ENCODE data around the gene ENTPD6. TPM values are rescaled to one million over a fixed set of nuclear protein-coding genes. Genes with fewer than 3 reads are reported as not detected.

Gene ENTPD6
- total and polyA plus RNA-seq, 2 of the 4 experiments (the other 2 are of a cell fraction), result 61.1 to 98.6 TPM

GRCh38 chr20:25158043-25158442 lies 37.5 kb upstream of the ENTPD6 start:
- Histone ChIP-seq H3K18ac (ENCODE audit: low read depth, low read length) (no peak overlapping the region), H2BK5ac (ENCODE audit: low read depth, low read length, poor library complexity, severe bottlenecking) (no peak overlapping the region), H3K23ac (ENCODE audit: low read depth, low read length) (no peak overlapping the region), H3K4me2 (ENCODE audit: low read depth, low read length) (no peak overlapping the region), H2BK15ac (ENCODE audit: low read depth, low read length) (no peak overlapping the region), H4K91ac (ENCODE audit: insufficient read depth, low read depth, low read length) (no peak overlapping the region), H2BK20ac (ENCODE audit: low read depth, low read length) (no peak overlapping the region), H3K4ac (ENCODE audit: low read depth, low read length) (no peak overlapping the region), H3K27me3 (ENCODE audit: control insufficient read depth, insufficient read depth, low read length) (peaks cover 8% of the 10 kb centered on the region), H3K27ac (ENCODE audit: insufficient read depth, low read length) (no peak overlapping the region), H4K20me1 (ENCODE audit: insufficient read depth, low read length) (no peaks in the 10 kb centered on the region), H2BK120ac (ENCODE audit: low read depth, low read length) (no peak overlapping the region), H2AFZ (replicated peaks; ENCODE audit: low read length, poor library complexity) (no peak overlapping the region), H2AK9ac (replicated peaks; ENCODE audit: low read depth, low read length, poor library complexity) (no peak overlapping the region), H3K36me3 (ENCODE audit: control insufficient read depth, insufficient read depth, low read length) (no peaks in the 10 kb centered on the region), H4K8ac (ENCODE audit: low read depth in 2 of 2, low read length in 2 of 2) (no peak overlapping the region), H3K14ac (replicated peaks; ENCODE audit: low read depth, low read length) (no peak overlapping the region), H4K5ac (ENCODE audit: low read depth, low read length) (no peak overlapping the region), H3K9ac (ENCODE audit: low read depth, low read length) (no peak overlapping the region), H3K4me3 (ENCODE audit: insufficient read depth, low read depth, low read length) (no peak overlapping the region), H2AK5ac (ENCODE audit: low read depth, low read length) (no peak overlapping the region), H3K4me1 (ENCODE audit: control insufficient read depth, insufficient read depth, low read length) (no peaks in the 10 kb centered on the region), H3K9me3 (ENCODE audit: control insufficient read depth, insufficient read depth, low read length) (peaks cover 1% of the 10 kb centered on the region; the same call in 1 of the 2 replicates), H3K56ac (ENCODE audit: extremely low read depth, insufficient read depth, low read length) (no peak overlapping the region), H3K79me1 (ENCODE audit: low read depth in 1 of 2, low read length in 2 of 2) (no peaks in the 10 kb centered on the region), H3K9me1 (ENCODE audit: insufficient read depth, low read length) (no peaks in the 10 kb centered on the region)
- ChIA-PET POLR2A (ENCODE audit: unreplicated experiment) (no interaction called here), CTCF (no interaction called here)
- dilution Hi-C loops (cut with HindIII; ENCODE audit: low sequenced_read_pairs, unreplicated experiment), result no loop called here
- in situ Hi-C loops (cut with MboI; ENCODE audit: low sequenced_read_pairs), result loop anchor here (25.0 kb wide), 1 partner anchor 829 kb away; no protein-coding TSS in a partner anchor
- no peak for ATAC-seq (ENCODE audit: low read depth)
- no TSS peak for BruUV-seq (replicated peaks)
- no peak for DNase-seq
- WGBS, 2 experiments (ENCODE audit: extremely low coverage in 2 of 2, insufficient read length in 1 of 2), result no CpG with 5 or more reads among the region's 1 CpG
- TF ChIP-seq MXI1 (IDR thresholded peaks at IDR 0.05; ENCODE audit: borderline replicate concordance, low read depth, low read length) (no peak), MAFK (IDR thresholded peaks at IDR 0.05; ENCODE audit: low read depth, low read length) (no peak), FOS (IDR thresholded peaks at IDR 0.05; ENCODE audit: low read depth, low read length) (no peak), USF2 (IDR thresholded peaks at IDR 0.05; ENCODE audit: low read depth, low read length) (no peak)
- intact Hi-C loops (cut with micrococcal nuclease), result no loop called here

All from IMR-90 (cell line).